Measurements from ENCODE around the gene TGM2.

TGM2 gene

DNA sequence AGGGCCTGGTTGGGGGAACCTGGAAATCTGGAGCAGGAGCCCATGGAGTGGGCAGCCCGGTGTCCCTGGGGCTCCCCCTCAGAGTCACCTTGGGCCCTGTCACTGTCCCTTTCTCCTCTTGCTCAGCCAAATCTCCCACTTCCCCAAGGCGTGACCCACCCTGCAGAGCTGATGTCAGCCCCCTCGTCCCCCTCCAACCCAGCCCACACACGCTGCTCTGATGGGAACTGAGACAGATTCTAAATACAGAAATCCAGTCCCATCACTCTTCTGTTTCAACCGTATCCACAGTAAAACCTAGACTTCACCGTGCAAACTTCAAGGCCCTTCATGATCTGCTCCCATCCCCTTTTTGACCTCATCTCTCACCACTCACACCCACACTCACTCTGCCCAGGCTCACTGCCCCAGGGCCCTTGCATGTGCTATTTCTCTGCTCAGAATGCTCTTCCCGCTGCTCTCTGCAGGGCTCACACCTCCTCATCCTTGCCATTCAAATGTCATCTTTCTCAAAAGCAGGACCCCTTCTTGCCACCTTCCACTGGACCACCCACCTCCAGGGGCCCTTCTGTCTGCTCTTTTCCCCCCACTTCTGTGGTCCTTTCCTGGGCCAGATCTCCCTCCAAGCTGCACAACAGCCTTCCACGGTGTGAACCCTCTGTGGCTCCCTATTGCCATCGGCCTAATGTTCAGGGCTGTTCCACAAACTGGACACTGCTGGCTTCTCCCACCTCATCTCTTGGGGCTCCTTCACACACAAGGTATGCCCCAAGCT lies 16.6 kb downstream of the TGM2 start:
- TF ChIP-seq, protein P1, sequence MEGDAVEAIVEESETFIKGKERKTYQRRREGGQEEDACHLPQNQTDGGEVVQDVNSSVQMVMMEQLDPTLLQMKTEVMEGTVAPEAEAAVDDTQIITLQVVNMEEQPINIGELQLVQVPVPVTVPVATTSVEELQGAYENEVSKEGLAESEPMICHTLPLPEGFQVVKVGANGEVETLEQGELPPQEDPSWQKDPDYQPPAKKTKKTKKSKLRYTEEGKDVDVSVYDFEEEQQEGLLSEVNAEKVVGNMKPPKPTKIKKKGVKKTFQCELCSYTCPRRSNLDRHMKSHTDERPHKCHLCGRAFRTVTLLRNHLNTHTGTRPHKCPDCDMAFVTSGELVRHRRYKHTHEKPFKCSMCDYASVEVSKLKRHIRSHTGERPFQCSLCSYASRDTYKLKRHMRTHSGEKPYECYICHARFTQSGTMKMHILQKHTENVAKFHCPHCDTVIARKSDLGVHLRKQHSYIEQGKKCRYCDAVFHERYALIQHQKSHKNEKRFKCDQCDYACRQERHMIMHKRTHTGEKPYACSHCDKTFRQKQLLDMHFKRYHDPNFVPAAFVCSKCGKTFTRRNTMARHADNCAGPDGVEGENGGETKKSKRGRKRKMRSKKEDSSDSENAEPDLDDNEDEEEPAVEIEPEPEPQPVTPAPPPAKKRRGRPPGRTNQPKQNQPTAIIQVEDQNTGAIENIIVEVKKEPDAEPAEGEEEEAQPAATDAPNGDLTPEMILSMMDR (IDR thresholded peaks at IDR 0.05; ENCODE audit: borderline replicate concordance, insufficient read depth, low read depth, low read length), result no peak
- H3K4me3 ChIP-seq (ENCODE audit: low read depth, low read length), result no peak overlapping the region

DNA sequence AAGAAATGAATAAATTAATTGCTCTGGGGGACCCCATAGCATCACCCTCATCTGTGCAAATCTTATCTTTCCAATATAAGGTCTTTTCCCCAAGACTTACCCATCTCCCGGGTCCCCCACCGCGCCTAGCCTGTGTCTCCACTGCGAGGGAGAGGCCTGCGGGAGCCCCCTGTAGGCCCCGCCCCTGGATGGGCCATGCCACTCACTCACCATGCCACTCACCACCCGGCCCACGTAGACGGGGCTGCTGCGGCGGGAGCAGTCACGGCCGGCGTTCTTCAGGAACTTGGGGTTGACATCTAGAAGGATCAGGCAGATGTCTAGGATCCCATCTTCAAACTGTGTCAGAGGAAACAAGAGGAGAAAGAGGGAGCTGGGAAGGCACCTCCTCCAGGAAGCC lies 17.3 kb downstream of the TGM2 start:
- H3K4me3 ChIP-seq (ENCODE audit: low read depth, low read length), result no peak overlapping the region
- TF ChIP-seq, protein P1 (IDR thresholded peaks at IDR 0.05; ENCODE audit: borderline replicate concordance, insufficient read depth, low read depth, low read length), result no peak

DNA sequence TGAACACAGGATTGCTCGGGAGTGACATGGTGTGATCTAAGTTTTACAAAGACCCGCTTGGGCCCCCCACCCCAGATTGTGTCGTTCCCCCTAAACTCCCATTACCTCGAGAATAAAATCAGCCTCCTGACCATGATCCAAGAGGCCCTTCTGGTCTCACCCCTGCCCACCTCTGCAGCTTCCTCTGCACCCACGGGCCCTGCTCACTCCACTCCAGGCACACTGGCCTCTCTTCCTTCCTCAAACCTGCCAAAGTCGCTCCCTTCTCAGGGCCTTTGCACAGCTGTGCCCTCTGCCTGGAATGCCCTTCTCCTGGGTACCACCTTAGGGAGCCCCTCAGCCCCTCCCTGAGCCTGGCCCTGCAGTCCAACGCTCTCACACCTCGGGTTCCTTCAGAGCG lies 17.9 kb downstream of the TGM2 start:
- H3K4me3 ChIP-seq (ENCODE audit: low read depth, low read length), result no peak overlapping the region
- TF ChIP-seq, protein P1 (IDR thresholded peaks at IDR 0.05; ENCODE audit: borderline replicate concordance, insufficient read depth, low read depth, low read length), result no peak

DNA sequence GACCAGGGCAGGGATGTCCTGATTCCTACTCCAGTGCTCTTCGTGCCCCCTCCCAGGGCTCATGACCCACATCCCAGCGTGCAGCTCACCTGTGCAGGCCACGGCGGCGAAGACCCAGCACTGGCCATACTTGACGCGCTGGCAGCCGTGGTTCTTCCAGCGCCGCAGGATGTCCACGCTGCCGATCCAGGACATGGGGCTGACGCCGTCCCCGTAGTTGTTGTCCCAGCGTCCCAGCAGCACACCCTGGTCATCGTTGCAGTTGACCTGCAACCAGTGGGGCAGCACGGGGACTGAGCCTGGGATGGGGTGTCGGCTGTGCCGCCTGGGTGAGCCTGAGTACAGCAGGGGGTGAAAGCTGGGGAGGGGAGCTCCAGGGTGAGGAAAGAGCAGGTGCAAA lies 18.4 kb downstream of the TGM2 start:
- no peak overlapping the region for H3K4me3 ChIP-seq (ENCODE audit: low read depth, low read length)
- TF ChIP-seq, protein P1 (IDR thresholded peaks at IDR 0.05; ENCODE audit: borderline replicate concordance, insufficient read depth, low read depth, low read length), result no peak

DNA sequence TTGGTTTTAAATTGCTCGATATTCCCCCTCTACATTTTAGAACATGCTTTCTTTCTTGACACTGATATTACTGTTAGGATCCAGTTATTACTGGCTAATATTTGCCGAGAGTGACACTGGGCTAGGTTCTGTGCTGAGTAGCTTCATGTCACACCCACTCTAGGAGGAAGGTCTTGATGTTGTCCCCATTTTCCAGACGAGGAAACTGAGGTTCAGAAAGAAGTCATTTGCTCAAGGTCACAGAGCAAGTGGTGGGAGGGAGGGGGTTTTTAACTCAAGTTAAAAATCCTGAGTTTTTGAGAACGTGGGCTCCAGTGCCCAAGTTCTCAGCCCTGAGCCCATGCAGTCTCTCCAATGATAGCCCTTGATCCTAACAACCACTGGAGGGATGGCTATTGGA lies 18.9 kb downstream of the TGM2 start:
- no peak overlapping the region for H3K4me3 ChIP-seq (ENCODE audit: low read depth, low read length)
- TF ChIP-seq, protein P1 (IDR thresholded peaks at IDR 0.05; ENCODE audit: borderline replicate concordance, insufficient read depth, low read depth, low read length), result no peak

DNA sequence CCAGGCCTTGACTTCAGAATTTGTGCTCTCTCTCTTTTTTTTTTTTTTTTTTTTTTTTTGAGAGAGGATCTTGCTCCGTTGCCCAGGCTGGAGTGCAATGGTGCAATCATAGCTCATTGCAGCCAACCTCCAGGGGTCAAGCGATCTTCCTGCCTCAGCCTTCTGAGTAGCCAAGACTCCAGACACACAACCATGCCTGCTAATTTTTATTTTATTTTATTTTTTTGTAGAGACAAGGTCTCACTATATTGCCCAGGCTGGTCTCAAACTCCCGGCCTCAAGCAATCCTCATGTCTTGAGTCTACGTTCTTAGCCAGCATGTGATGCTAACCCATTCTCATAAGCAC lies 19.4 kb downstream of the TGM2 start:
- TF ChIP-seq, protein P1 (IDR thresholded peaks at IDR 0.05; ENCODE audit: borderline replicate concordance, insufficient read depth, low read depth, low read length), result no peak
- no peak overlapping the region for H3K4me3 ChIP-seq (ENCODE audit: low read depth, low read length)

DNA sequence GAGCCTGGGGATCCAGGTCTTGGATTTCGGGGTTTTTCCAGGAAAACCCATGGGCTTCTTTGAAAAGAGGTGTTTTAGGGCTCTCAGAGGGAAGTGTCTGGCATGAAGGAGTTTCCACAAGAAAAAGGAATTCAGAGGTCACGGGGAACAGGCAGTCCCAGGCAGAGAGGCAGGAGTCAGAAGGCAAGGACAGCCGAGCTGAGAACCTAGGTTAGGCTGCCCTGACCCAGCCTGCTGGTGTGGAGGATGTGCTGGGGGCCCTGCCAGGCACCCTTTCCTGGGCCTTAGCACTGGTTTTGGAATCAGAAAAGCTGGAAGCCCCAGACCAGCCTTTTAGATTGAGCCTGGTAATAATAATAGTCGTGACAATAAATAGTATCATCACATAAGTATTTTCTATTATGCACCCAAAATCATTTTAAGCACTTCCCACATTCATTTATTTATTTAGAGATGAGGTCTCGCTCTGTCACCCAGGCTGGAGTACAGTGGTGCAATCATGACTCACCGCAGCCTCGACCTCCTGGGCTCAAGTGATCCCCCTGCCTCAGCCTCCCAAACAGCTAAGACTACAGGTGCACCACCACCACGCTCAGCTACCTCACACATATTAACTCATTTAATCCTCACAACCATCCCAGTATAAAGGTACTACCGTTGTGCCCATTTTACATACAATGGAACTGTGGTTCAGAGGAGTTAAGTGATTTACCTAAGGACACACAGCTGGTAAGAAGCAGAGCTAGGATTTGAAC lies 19.9 kb downstream of the TGM2 start:
- TF ChIP-seq, protein P1 (IDR thresholded peaks at IDR 0.05; ENCODE audit: borderline replicate concordance, insufficient read depth, low read depth, low read length), result no peak
- H3K4me3 ChIP-seq (ENCODE audit: low read depth, low read length), result no peak overlapping the region

Data from GM12875 (cell line).